Transverse colon (tissue), 4 donors: ENCODE results near the gene RNF144A.

Experiments
- CTCF ChIP-seq, 5 experiments: fragments of 200-600 bp in 3 of 5; fragments of 450-650 bp in 2 of 5; sonication (generic) in 3 of 5; IDR thresholded peaks; 1 replicate in 2 of 5; 2 replicates in 3 of 5; pipeline ENCODE4 v1.5.1; 2016 to 2017; ENCODE audit warnings: antibody characterized with exemption in 5 of 5, inconsistent platforms in 3 of 5, mild to moderate bottlenecking in 2 of 5, moderate library complexity in 1 of 5
- EP300 ChIP-seq: sonication (generic); formaldehyde crosslinking; IDR thresholded peaks from one replicate; pipeline ENCODE4 v1.6.1; 2017; ENCODE audit warnings: antibody characterized with exemption, low read depth
- POLR2A ChIP-seq: fragments of 450-650 bp; IDR thresholded peaks from one replicate; pipeline ENCODE4 v1.6.1; 2016; ENCODE audit warnings: antibody characterized with exemption, mild to moderate bottlenecking, moderate library complexity
- POLR2AphosphoS5 ChIP-seq, 3 donors: sonication (generic); formaldehyde crosslinking; IDR thresholded peaks; one replicate each; pipeline ENCODE4 v1.6.1; 2016; ENCODE audit warnings: antibody characterized with exemption in 3 of 3

- TF ChIP-seq EP300 (no peak), POLR2A (no peak), CTCF (IDR thresholded peaks at IDR 0.05) (no peak), POLR2AphosphoS5 (IDR thresholded peaks at IDR 0.05) (no peak)
These were observed 36.2 kb upstream of the RNF144A start for GRCh38 chr2:6881046-6881445.
